H9 (cell line): ENCODE results near the gene GRIK1. TPM values are rescaled to one million over a fixed set of nuclear protein-coding genes. Genes with fewer than 3 reads are reported as not detected.

Source experiments
- DNase-seq: peaks from one replicate; pipeline ENCODE4 v3.0.0-alpha.2; 2017
- H2AFZ ChIP-seq: one replicate; pipeline ENCODE4 v1.6.1; 2013; ENCODE audit warnings: mild to moderate bottlenecking, low read length, control low read depth, moderate library complexity
- H2AK5ac ChIP-seq: 2 replicates; pipeline ENCODE4 v1.6.1; 2013; ENCODE audit warnings: low read length, control low read depth, mixed read lengths; ENCODE audit not compliant: insufficient read length
- H2BK120ac ChIP-seq: one replicate; pipeline ENCODE4 v1.6.1; 2013; ENCODE audit warnings: low read depth, mild to moderate bottlenecking, low read length, control low read depth, inconsistent platforms; ENCODE audit not compliant: poor library complexity, severe bottlenecking
- H2BK12ac ChIP-seq: 2 replicates; pipeline ENCODE4 v1.6.1; 2013; ENCODE audit warnings: low read length, control low read depth, mixed read lengths, low read depth; ENCODE audit not compliant: insufficient read length
- H2BK15ac ChIP-seq: 2 replicates; pipeline ENCODE4 v1.6.1; 2013; ENCODE audit warnings: low read depth, low read length, control low read depth
- H2BK20ac ChIP-seq: one replicate; pipeline ENCODE4 v1.6.1; 2013; ENCODE audit warnings: low read depth, mild to moderate bottlenecking, low read length, control low read depth, inconsistent platforms; ENCODE audit not compliant: poor library complexity, severe bottlenecking
- H2BK5ac ChIP-seq: 2 replicates; pipeline ENCODE4 v1.6.1; 2013; ENCODE audit warnings: low read length, control low read depth, mixed read lengths; ENCODE audit not compliant: insufficient read length
- H3K14ac ChIP-seq: 2 replicates; pipeline ENCODE4 v1.6.1; 2013; ENCODE audit warnings: low read length, control low read depth; ENCODE audit not compliant: insufficient read depth
- H3K18ac ChIP-seq: 2 replicates; pipeline ENCODE4 v1.6.1; 2013; ENCODE audit warnings: low read depth, mild to moderate bottlenecking, mixed read lengths, low read length, control low read depth; ENCODE audit not compliant: insufficient read length
- H3K23ac ChIP-seq: 2 replicates; pipeline ENCODE4 v1.6.1; 2013; ENCODE audit warnings: low read length, control low read depth, mixed read lengths, low read depth; ENCODE audit not compliant: insufficient read length
- H3K23me2 ChIP-seq: 2 replicates; pipeline ENCODE4 v1.6.1; 2013; ENCODE audit warnings: low read depth, mild to moderate bottlenecking, mixed read lengths, low read length, control low read depth; ENCODE audit not compliant: insufficient read length, poor library complexity, severe bottlenecking
- H3K27ac ChIP-seq: 2 replicates; pipeline ENCODE4 v1.5.1; 2013; ENCODE audit warnings: low read length, control low read depth, mixed read lengths, low read depth; ENCODE audit not compliant: insufficient read length
- H3K27me3 ChIP-seq: 2 replicates; pipeline ENCODE4 v1.6.1; 2013; ENCODE audit warnings: low read length, control low read depth, inconsistent platforms; ENCODE audit not compliant: insufficient read depth
- H3K4ac ChIP-seq: 2 replicates; pipeline ENCODE4 v1.6.1; 2013; ENCODE audit warnings: low read depth, mild to moderate bottlenecking, control low read depth, inconsistent platforms, low read length, moderate library complexity
- H3K4me1 ChIP-seq: 2 replicates; pipeline ENCODE4 v1.6.1; 2013; ENCODE audit warnings: low read length, control low read depth, inconsistent platforms; ENCODE audit not compliant: insufficient read depth
- H3K4me2 ChIP-seq: 2 replicates; pipeline ENCODE4 v1.6.1; 2013; ENCODE audit warnings: low read length, control low read depth, mixed read lengths; ENCODE audit not compliant: insufficient read length, insufficient read depth
- H3K56ac ChIP-seq: 2 replicates; pipeline ENCODE4 v1.6.1; 2013; ENCODE audit warnings: low read depth, mild to moderate bottlenecking, mixed read lengths, low read length, control low read depth; ENCODE audit not compliant: insufficient read length
- H3K79me1 ChIP-seq: 2 replicates; pipeline ENCODE4 v1.6.1; 2013; ENCODE audit warnings: low read depth, mild to moderate bottlenecking, moderate library complexity, low read length, control low read depth, inconsistent platforms; ENCODE audit not compliant: insufficient read depth, poor library complexity, severe bottlenecking
- H3K79me2 ChIP-seq: 2 replicates; pipeline ENCODE4 v1.6.1; 2013; ENCODE audit warnings: low read length, control low read depth, inconsistent platforms; ENCODE audit not compliant: insufficient read depth
- H3K9ac ChIP-seq: 2 replicates; pipeline ENCODE4 v1.6.1; 2013; ENCODE audit warnings: low read length, control low read depth, mixed read lengths; ENCODE audit not compliant: insufficient read length; ENCODE audit errors: extremely low read depth
- H3K9me3 ChIP-seq: one replicate; pipeline ENCODE4 v1.6.1; 2013; ENCODE audit warnings: low read depth, low read length, inconsistent platforms; ENCODE audit not compliant: control insufficient read depth
- H3T11ph ChIP-seq: one replicate; pipeline ENCODE4 v1.6.1; 2013; ENCODE audit warnings: mild to moderate bottlenecking, low read length, control low read depth, inconsistent platforms
- H4K20me1 ChIP-seq: one replicate; pipeline ENCODE4 v1.6.1; 2013; ENCODE audit not compliant: control insufficient read depth, insufficient read length, insufficient read depth
- H4K5ac ChIP-seq: 2 replicates; pipeline ENCODE4 v1.6.1; 2013; ENCODE audit warnings: low read depth, mild to moderate bottlenecking, mixed read lengths, low read length, control low read depth; ENCODE audit not compliant: insufficient read length
- H4K8ac ChIP-seq: replicated peaks from 2 replicates; pipeline ENCODE4 v1.6.1; 2013; ENCODE audit warnings: low read length, control low read depth, mixed read lengths, low read depth; ENCODE audit not compliant: insufficient read length
- H4K91ac ChIP-seq: 2 replicates; pipeline ENCODE4 v1.6.1; 2013; ENCODE audit warnings: low read depth, mild to moderate bottlenecking, moderate library complexity, mixed read lengths, low read length, control low read depth; ENCODE audit not compliant: insufficient read length
- H3K27ac Mint-ChIP-seq, 3 experiments: 2 replicates in 2 of 3; 3 replicates in 1 of 3; pipeline ENCODE4 v1.8.0; 2020 to 2021; ENCODE audit warnings: mixed read lengths in 3 of 3, mild to moderate bottlenecking in 1 of 3, moderate library complexity in 1 of 3
- H3K27me3 Mint-ChIP-seq: 2 replicates; pipeline ENCODE4 v1.8.0; 2021; ENCODE audit warnings: low read depth, mild to moderate bottlenecking, moderate library complexity, mixed read lengths
- H3K36me3 Mint-ChIP-seq, 3 experiments: 2 replicates in 2 of 3; 3 replicates in 1 of 3; pipeline ENCODE4 v1.8.0; 2020 to 2021; ENCODE audit warnings: low read depth in 3 of 3, mixed read lengths in 3 of 3; ENCODE audit not compliant: insufficient read depth in 1 of 3
- H3K4me1 Mint-ChIP-seq, 2 experiments: 2 replicates each; pipeline ENCODE4 v1.8.0; 2020; ENCODE audit warnings: mixed read lengths in 2 of 2
- H3K4me3 Mint-ChIP-seq, 2 experiments: 2 replicates in 1 of 2; 3 replicates in 1 of 2; pipeline ENCODE4 v1.8.0; 2020 to 2021; ENCODE audit warnings: mild to moderate bottlenecking in 2 of 2, mixed read lengths in 2 of 2, moderate library complexity in 1 of 2
- H3K9me3 Mint-ChIP-seq, 2 experiments: 2 replicates in 1 of 2; 3 replicates in 1 of 2; pipeline ENCODE4 v1.8.0; 2020; ENCODE audit warnings: mild to moderate bottlenecking in 2 of 2, mixed read lengths in 2 of 2, moderate library complexity in 1 of 2
- WGBS: extraction: QIAGEN DNeasy Blood & Tissue Kit; methylation state at CpG from one replicate; pipeline ENCODE4 v1.1.7; 2013; ENCODE audit warnings: missing lambda C conversion rate, low lambda C conversion rate, mixed read lengths; ENCODE audit not compliant: insufficient read length; ENCODE audit errors: extremely low coverage; 5-methylcytosine and 5-hydroxymethylcytosine counted together
- total RNA-seq: library from RNA; stranded (reverse); gene quantifications from 2 replicates; pipeline ENCODE4 v1.2.1, GENCODE V29; 2021
- TF ChIP-seq, protein P1 (sequence below): fragments of 200-600 bp; sonication (generic); conservative IDR thresholded peaks from 3 replicates; pipeline ENCODE4 v1.8.0; 2021; ENCODE audit warnings: antibody characterized with exemption, mild to moderate bottlenecking

Gene GRIK1
- total RNA-seq, 1 experiment from 2014 or later: not detected

DNA sequence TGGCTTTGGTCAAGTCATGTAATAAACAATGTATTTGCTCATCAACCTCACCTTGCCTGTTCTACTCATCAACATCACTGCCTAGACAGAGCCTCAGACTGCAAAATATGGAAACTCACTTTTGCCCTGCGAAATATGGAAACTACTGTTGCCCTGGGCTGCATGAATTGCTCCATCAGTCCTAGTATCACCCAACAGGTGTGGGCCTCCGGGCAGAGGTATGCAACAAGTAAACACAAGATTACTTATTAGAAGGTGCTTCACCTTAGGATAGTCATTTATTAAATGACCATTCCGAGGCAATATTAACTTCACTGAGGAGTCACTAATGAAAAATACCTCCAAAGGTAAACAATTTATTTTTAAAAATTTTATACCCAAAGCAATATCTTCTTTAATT, 354.3 kb downstream of the GRIK1 start:
- Histone ChIP-seq H2AFZ (no peak overlapping the region), H2BK5ac (no peak overlapping the region), H4K20me1 (no peaks in the 10 kb centered on the region), H3K79me1 (no peaks in the 10 kb centered on the region), H3K4me1 (no peaks in the 10 kb centered on the region; the same call in 1 of the 2 replicates), H3K23me2 (no peaks in the 10 kb centered on the region), H3K27ac (no peak overlapping the region), H3K27me3 (no peaks in the 10 kb centered on the region), H4K5ac (no peak overlapping the region), H3K9me3 (no peaks in the 10 kb centered on the region), H2BK20ac (no peak overlapping the region), H3K9ac (no peak overlapping the region), H3K23ac (no peak overlapping the region), H2BK15ac (no peak overlapping the region), H3T11ph (no peak overlapping the region), H4K8ac (no peak overlapping the region), H3K56ac (no peak overlapping the region), H3K79me2 (no peaks in the 10 kb centered on the region), H3K14ac (no peak overlapping the region), H3K4ac (no peak overlapping the region), H3K4me2 (no peak overlapping the region), H2BK12ac (no peak overlapping the region), H2AK5ac (no peak overlapping the region), H2BK120ac (no peak overlapping the region), H4K91ac (no peak overlapping the region), H3K18ac (no peak overlapping the region)
- Mint-ChIP-seq H3K4me1 (peaks cover 2 to 6% of the 10 kb centered on the region in 2 experiments), H3K4me3 (no peak overlapping the region), H3K36me3 (no peaks in the 10 kb centered on the region; a peak in 1 of 7 replicates), H3K9me3 (no peaks in the 10 kb centered on the region), H3K27me3 (no peaks in the 10 kb centered on the region), H3K27ac (no peak overlapping the region)
- TF ChIP-seq, protein P1, sequence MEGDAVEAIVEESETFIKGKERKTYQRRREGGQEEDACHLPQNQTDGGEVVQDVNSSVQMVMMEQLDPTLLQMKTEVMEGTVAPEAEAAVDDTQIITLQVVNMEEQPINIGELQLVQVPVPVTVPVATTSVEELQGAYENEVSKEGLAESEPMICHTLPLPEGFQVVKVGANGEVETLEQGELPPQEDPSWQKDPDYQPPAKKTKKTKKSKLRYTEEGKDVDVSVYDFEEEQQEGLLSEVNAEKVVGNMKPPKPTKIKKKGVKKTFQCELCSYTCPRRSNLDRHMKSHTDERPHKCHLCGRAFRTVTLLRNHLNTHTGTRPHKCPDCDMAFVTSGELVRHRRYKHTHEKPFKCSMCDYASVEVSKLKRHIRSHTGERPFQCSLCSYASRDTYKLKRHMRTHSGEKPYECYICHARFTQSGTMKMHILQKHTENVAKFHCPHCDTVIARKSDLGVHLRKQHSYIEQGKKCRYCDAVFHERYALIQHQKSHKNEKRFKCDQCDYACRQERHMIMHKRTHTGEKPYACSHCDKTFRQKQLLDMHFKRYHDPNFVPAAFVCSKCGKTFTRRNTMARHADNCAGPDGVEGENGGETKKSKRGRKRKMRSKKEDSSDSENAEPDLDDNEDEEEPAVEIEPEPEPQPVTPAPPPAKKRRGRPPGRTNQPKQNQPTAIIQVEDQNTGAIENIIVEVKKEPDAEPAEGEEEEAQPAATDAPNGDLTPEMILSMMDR: no peak
- WGBS: no CpG with 5 or more reads among the region's 3 CpGs
- no peak for DNase-seq
